CD8-positive, alpha-beta memory T cell (primary cell): ENCODE results near the gene OSBPL9. TPM values are rescaled to one million over a fixed set of nuclear protein-coding genes. Genes with fewer than 3 reads are reported as not detected.
A peak's percentile ranks its signal among the peaks of the same experiment; 100 is the strongest.

Experiments used
- CTCF ChIA-PET: fragments of 350-600 bp; sonication (Branson Sonifier 250); formaldehyde crosslinking; loops from one replicate; lab custom pipeline; 2021; ENCODE audit warnings: antibody characterized with exemption; lab: Charles Lee
- POLR2A ChIA-PET: fragments of 350-600 bp; sonication (Branson Sonifier 250); formaldehyde crosslinking; loops from one replicate; lab custom pipeline; 2021; ENCODE audit warnings: antibody characterized with exemption; lab: Charles Lee
- DNase-seq, 5 donors: peaks; one replicate each; pipeline versions ENCODE4 v3.0.0 to v3.0.0-alpha.2; 2020 to 2022; ENCODE audit warnings: mixed read lengths in 1 of 5
- H3K27ac ChIP-seq: one replicate; pipeline ENCODE4 v1.7.0; 2013; ENCODE audit warnings: low read depth, mild to moderate bottlenecking, low read length, moderate library complexity
- H3K27me3 ChIP-seq: 2 replicates; pipeline ENCODE4 v1.7.0; 2013; ENCODE audit warnings: low read length, mild to moderate bottlenecking; ENCODE audit not compliant: insufficient read depth, poor library complexity, severe bottlenecking
- H3K36me3 ChIP-seq: 2 replicates; pipeline ENCODE4 v1.7.0; 2013; ENCODE audit warnings: mild to moderate bottlenecking, low read length, moderate library complexity; ENCODE audit not compliant: insufficient read depth
- H3K4me1 ChIP-seq: 2 replicates; pipeline ENCODE4 v1.7.0; 2013; ENCODE audit warnings: mild to moderate bottlenecking, low read length, moderate library complexity; ENCODE audit not compliant: insufficient read depth
- H3K4me3 ChIP-seq: 2 replicates; pipeline ENCODE4 v1.7.0; 2013; ENCODE audit warnings: mild to moderate bottlenecking, low read length
- H3K9me3 ChIP-seq: 2 replicates; pipeline ENCODE4 v1.7.0; 2013; ENCODE audit warnings: mild to moderate bottlenecking, low read length
- H3K27ac Mint-ChIP-seq, 8 donors: one replicate each; pipeline ENCODE4 v1.8.0; 2020 to 2021; ENCODE audit warnings: mixed read lengths in 8 of 8, mild to moderate bottlenecking in 6 of 8, inconsistent platforms in 3 of 8, moderate library complexity in 3 of 8
- H3K27me3 Mint-ChIP-seq, 2 donors: one replicate each; pipeline ENCODE4 v1.8.0; 2020 to 2021; ENCODE audit warnings: mixed read lengths in 2 of 2, mild to moderate bottlenecking in 1 of 2, moderate library complexity in 1 of 2
- H3K36me3 Mint-ChIP-seq, 3 donors: one replicate each; pipeline ENCODE4 v1.8.0; 2020 to 2021; ENCODE audit warnings: mixed read lengths in 3 of 3, inconsistent platforms in 1 of 3, mild to moderate bottlenecking in 1 of 3
- H3K4me1 Mint-ChIP-seq, 3 donors: one replicate each; pipeline ENCODE4 v1.8.0; 2020 to 2021; ENCODE audit warnings: mixed read lengths in 3 of 3, inconsistent platforms in 1 of 3, mild to moderate bottlenecking in 1 of 3
- H3K4me3 Mint-ChIP-seq, 7 donors: one replicate each; pipeline ENCODE4 v1.8.0; 2020 to 2021; ENCODE audit warnings: mixed read lengths in 7 of 7, mild to moderate bottlenecking in 6 of 7, moderate library complexity in 4 of 7, inconsistent platforms in 2 of 7
- H3K9me3 Mint-ChIP-seq, 5 donors: one replicate each; pipeline ENCODE4 v1.8.0; 2020 to 2022; ENCODE audit warnings: mixed read lengths in 5 of 5, mild to moderate bottlenecking in 3 of 5, moderate library complexity in 2 of 5, inconsistent platforms in 1 of 5
- polyA plus RNA-seq: library from polyadenylated mRNA; unstranded; fragments of 300-500 nt; fragmentation: Illumina TruSeq; gene quantifications from one replicate; pipeline ENCODE4 v1.2.3, GENCODE V29; 2021
- total RNA-seq, 2 experiments: library from RNA; stranded (reverse); gene quantifications; one replicate each; pipeline ENCODE4 v1.2.3, GENCODE V29; 2021

Gene OSBPL9
- total and polyA plus RNA-seq, 3 experiments from 2014 or later: 43.4 to 48.0 (median 47.6) TPM

- H3K36me3 Mint-ChIP-seq: peaks cover 0 to 6% (median 3%) of the 10 kb centered on the region in 3 donors
- H3K27ac Mint-ChIP-seq: peak overlapping the region in 1 of 8 donors; percentile 4
- Histone ChIP-seq H3K9me3 (no peaks in the 10 kb centered on the region), H3K4me3 (no peak overlapping the region), H3K27ac (no peak overlapping the region), H3K36me3 (no peaks in the 10 kb centered on the region), H3K4me1 (no peaks in the 10 kb centered on the region), H3K27me3 (no peaks in the 10 kb centered on the region)
- CTCF ChIA-PET: no interaction called here
- peaks cover 0 to 8% (median 1%) of the 10 kb centered on the region in 3 donors for H3K4me1 Mint-ChIP-seq
- POLR2A ChIA-PET: no interaction called here
- no peak for DNase-seq
- no peaks in the 10 kb centered on the region for H3K9me3 Mint-ChIP-seq
- H3K27me3 Mint-ChIP-seq: no peaks in the 10 kb centered on the region
- no peak overlapping the region for H3K4me3 Mint-ChIP-seq
Observed at GRCh38 chr1:51675177-51675780, 58.4 kb downstream of the OSBPL9 start.

- Histone ChIP-seq H3K9me3 (no peaks in the 10 kb centered on the region), H3K27ac (no peak overlapping the region), H3K4me1 (no peaks in the 10 kb centered on the region), H3K4me3 (no peak overlapping the region), H3K36me3 (no peaks in the 10 kb centered on the region), H3K27me3 (no peaks in the 10 kb centered on the region)
- POLR2A ChIA-PET: no interaction called here
- no peak overlapping the region for H3K27ac Mint-ChIP-seq
- peaks cover 0 to 4% (median 2%) of the 10 kb centered on the region in 3 donors for H3K36me3 Mint-ChIP-seq
- CTCF ChIA-PET: no interaction called here
- no peaks in the 10 kb centered on the region for H3K9me3 Mint-ChIP-seq
- no peaks in the 10 kb centered on the region for H3K27me3 Mint-ChIP-seq
- no peak for DNase-seq
- H3K4me3 Mint-ChIP-seq: no peak overlapping the region
- H3K4me1 Mint-ChIP-seq: peaks cover 0 to 8% (median under 1%) of the 10 kb centered on the region in 3 donors
Observed at GRCh38 chr1:51679435-51679834, 62.5 kb downstream of the OSBPL9 start.

GRCh38 chr1:51684776-51685175 lies 67.9 kb downstream of the OSBPL9 start:
- H3K27ac ChIP-seq: no peak overlapping the region
- no peaks in the 10 kb centered on the region for H3K27me3 ChIP-seq
- H3K27ac Mint-ChIP-seq: no peak overlapping the region
- H3K36me3 ChIP-seq: no peaks in the 10 kb centered on the region
- peaks cover 0 to 3% (median 0%) of the 10 kb centered on the region in 3 donors for H3K36me3 Mint-ChIP-seq
- no peak for DNase-seq
- no peaks in the 10 kb centered on the region for H3K27me3 Mint-ChIP-seq
- H3K4me3 Mint-ChIP-seq: no peak overlapping the region
- POLR2A ChIA-PET: interaction anchor here (0.6 kb wide), 2 partner anchors 77 to 138 kb away, joined by 3 read pairs; no protein-coding TSS in a partner anchor
- peaks cover 6 to 26% (median 11%) of the 10 kb centered on the region in 3 donors for H3K4me1 Mint-ChIP-seq
- no peaks in the 10 kb centered on the region for H3K9me3 ChIP-seq
- H3K4me3 ChIP-seq: no peak overlapping the region
- no peaks in the 10 kb centered on the region for H3K9me3 Mint-ChIP-seq
- CTCF ChIA-PET: no interaction called here
- H3K4me1 ChIP-seq: no peaks in the 10 kb centered on the region

- no peaks in the 10 kb centered on the region for H3K9me3 ChIP-seq
- H3K4me1 ChIP-seq: no peaks in the 10 kb centered on the region
- no peaks in the 10 kb centered on the region for H3K36me3 ChIP-seq
- DNase-seq: no peak
- H3K36me3 Mint-ChIP-seq: peaks cover 0 to 5% (median 0%) of the 10 kb centered on the region in 3 donors
- H3K4me1 Mint-ChIP-seq: peaks cover 6 to 31% (median 12%) of the 10 kb centered on the region in 3 donors
- ChIA-PET CTCF (no interaction called here), POLR2A (no interaction called here)
- peak overlapping the region in 1 of 8 donors; percentile 4 for H3K27ac Mint-ChIP-seq
- no peaks in the 10 kb centered on the region for H3K27me3 Mint-ChIP-seq
- H3K27ac ChIP-seq: no peak overlapping the region
- H3K4me3 ChIP-seq: no peak overlapping the region
- no peaks in the 10 kb centered on the region for H3K9me3 Mint-ChIP-seq
- H3K4me3 Mint-ChIP-seq: no peak overlapping the region
- H3K27me3 ChIP-seq: no peaks in the 10 kb centered on the region
Observed at GRCh38 chr1:51686450-51686849, 69.6 kb downstream of the OSBPL9 start.

GRCh38 chr1:51689075-51689440 lies 72.2 kb downstream of the OSBPL9 start:
- Mint-ChIP-seq H3K4me1 (peaks cover 6 to 31% (median 12%) of the 10 kb centered on the region in 3 donors), H3K36me3 (peaks cover 0 to 5% (median 0%) of the 10 kb centered on the region in 3 donors), H3K4me3 (no peak overlapping the region), H3K27ac (peak overlapping the region in 1 of 8 donors; percentile 9), H3K9me3 (no peaks in the 10 kb centered on the region), H3K27me3 (no peaks in the 10 kb centered on the region)
- no peak overlapping the region for H3K27ac ChIP-seq
- no peak overlapping the region for H3K4me3 ChIP-seq
- ChIA-PET POLR2A (no interaction called here), CTCF (no interaction called here)
- H3K36me3 ChIP-seq: no peaks in the 10 kb centered on the region
- no peaks in the 10 kb centered on the region for H3K27me3 ChIP-seq
- no peaks in the 10 kb centered on the region for H3K4me1 ChIP-seq
- no peaks in the 10 kb centered on the region for H3K9me3 ChIP-seq
- DNase-seq: no peak

- Mint-ChIP-seq H3K27me3 (no peaks in the 10 kb centered on the region), H3K9me3 (no peaks in the 10 kb centered on the region), H3K27ac (peak overlapping the region in 1 of 8 donors; percentile 5), H3K36me3 (peaks cover 0 to 5% (median 0%) of the 10 kb centered on the region in 3 donors), H3K4me1 (peaks cover 6 to 31% (median 12%) of the 10 kb centered on the region in 3 donors), H3K4me3 (no peak overlapping the region)
- ChIA-PET POLR2A (no interaction called here), CTCF (no interaction called here)
- Histone ChIP-seq H3K4me1 (no peaks in the 10 kb centered on the region), H3K9me3 (no peaks in the 10 kb centered on the region), H3K36me3 (no peaks in the 10 kb centered on the region), H3K27ac (no peak overlapping the region), H3K4me3 (no peak overlapping the region), H3K27me3 (no peaks in the 10 kb centered on the region)
- no peak for DNase-seq
Observed at GRCh38 chr1:51689643-51690042, 72.8 kb downstream of the OSBPL9 start.

- no peak overlapping the region for H3K27ac ChIP-seq
- Mint-ChIP-seq H3K4me1 (peaks cover 6 to 34% (median 12%) of the 10 kb centered on the region in 3 donors), H3K27ac (no peak overlapping the region), H3K36me3 (peaks cover 0 to 5% (median 0%) of the 10 kb centered on the region in 3 donors), H3K9me3 (no peaks in the 10 kb centered on the region), H3K4me3 (no peak overlapping the region), H3K27me3 (no peaks in the 10 kb centered on the region)
- no peaks in the 10 kb centered on the region for H3K36me3 ChIP-seq
- H3K4me3 ChIP-seq: no peak overlapping the region
- no peaks in the 10 kb centered on the region for H3K27me3 ChIP-seq
- no peak for DNase-seq
- ChIA-PET POLR2A (no interaction called here), CTCF (interaction anchor here (1.5 kb wide), 1 partner anchor 79 kb away, joined by 7 read pairs; no protein-coding TSS in a partner anchor)
- H3K4me1 ChIP-seq: no peaks in the 10 kb centered on the region
- H3K9me3 ChIP-seq: no peaks in the 10 kb centered on the region
Observed at GRCh38 chr1:51690285-51690961, 73.5 kb downstream of the OSBPL9 start.

- Histone ChIP-seq H3K27me3 (no peaks in the 10 kb centered on the region), H3K9me3 (no peaks in the 10 kb centered on the region), H3K27ac (no peak overlapping the region), H3K36me3 (no peaks in the 10 kb centered on the region), H3K4me1 (no peaks in the 10 kb centered on the region), H3K4me3 (no peak overlapping the region)
- DNase-seq: no peak
- no peaks in the 10 kb centered on the region for H3K27me3 Mint-ChIP-seq
- H3K4me1 Mint-ChIP-seq: peaks cover 6 to 31% (median 19%) of the 10 kb centered on the region in 3 donors
- no peaks in the 10 kb centered on the region for H3K9me3 Mint-ChIP-seq
- ChIA-PET CTCF (interaction anchor here (1.5 kb wide), 1 partner anchor 78 kb away, joined by 7 read pairs; no protein-coding TSS in a partner anchor), POLR2A (no interaction called here)
- no peak overlapping the region for H3K27ac Mint-ChIP-seq
- peaks cover 0 to 5% (median 0%) of the 10 kb centered on the region in 3 donors for H3K36me3 Mint-ChIP-seq
- no peak overlapping the region for H3K4me3 Mint-ChIP-seq
Observed at GRCh38 chr1:51691920-51692319, 75.0 kb downstream of the OSBPL9 start.
